PFSK-1 (cell line): Measurements from ENCODE around the gene CUX1.

ENCODE experiments used
- FOXP2 ChIP-seq: optimal IDR thresholded peaks from 2 replicates; pipeline ENCODE3; 2011; ENCODE audit warnings: borderline replicate concordance, control low read depth, inconsistent platforms; ENCODE audit not compliant: insufficient read depth; ENCODE audit errors: extremely low read length, extremely low read depth
- POLR2AphosphoS5 ChIP-seq: IDR thresholded peaks from 2 replicates; pipeline ENCODE4 v1.6.1; 2012; ENCODE audit warnings: low read depth, mild to moderate bottlenecking, control low read depth, low read length, moderate library complexity
- SIN3A ChIP-seq: IDR thresholded peaks from 2 replicates; pipeline ENCODE4 v1.6.1; 2012; ENCODE audit warnings: mild to moderate bottlenecking, low read length, moderate library complexity, borderline replicate concordance; ENCODE audit not compliant: insufficient read depth
- TAF1 ChIP-seq: IDR thresholded peaks from 2 replicates; pipeline ENCODE4 v1.6.1; 2012; ENCODE audit warnings: low read length, control low read depth, borderline replicate concordance; ENCODE audit not compliant: insufficient read depth
- TF ChIP-seq, protein P1 (sequence below), 2 experiments: IDR thresholded peaks; 2 replicates each; pipeline versions ENCODE4 v1.6.1 to v1.8.0; 2011 to 2012; ENCODE audit warnings: low read depth in 2 of 2, low read length in 2 of 2, control low read depth in 1 of 2, inconsistent platforms in 1 of 2, mild to moderate bottlenecking in 1 of 2, moderate library complexity in 1 of 2; ENCODE audit not compliant: insufficient read depth in 1 of 2

CUX1 gene

DNA sequence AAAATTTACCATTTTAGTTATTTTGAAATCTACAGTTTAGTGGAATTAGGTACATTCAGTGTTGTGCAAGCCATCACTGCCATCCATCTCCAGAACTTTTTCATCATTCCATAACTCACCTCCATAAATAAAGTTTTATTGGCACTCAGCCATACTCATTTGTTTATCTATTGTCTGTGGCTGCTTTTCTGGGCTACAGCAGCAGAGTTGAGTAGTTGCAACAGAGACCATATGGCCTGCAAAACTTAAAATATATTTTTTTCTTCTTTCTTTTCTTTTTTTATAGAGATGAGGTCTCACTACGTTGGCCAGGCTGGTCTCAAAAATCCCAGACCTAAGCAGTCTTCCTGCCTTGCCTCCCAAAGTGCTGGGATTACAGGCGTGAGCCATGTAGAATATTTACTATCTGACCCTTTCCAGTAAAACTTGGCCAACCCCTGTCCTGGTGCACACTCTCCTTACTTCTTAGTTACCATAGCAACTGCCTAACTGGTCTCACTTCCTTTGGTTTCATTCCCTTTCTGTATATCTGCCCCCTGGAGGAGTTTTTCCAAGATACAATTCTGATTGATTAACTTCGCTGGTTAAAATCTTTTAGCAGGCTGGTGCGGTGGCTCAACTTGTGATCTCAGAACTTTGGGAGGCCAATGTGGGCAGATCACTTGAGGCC, 133.2 kb downstream of the CUX1 start:
- no peak for TF ChIP-seq FOXP2
- TF ChIP-seq, protein P1, sequence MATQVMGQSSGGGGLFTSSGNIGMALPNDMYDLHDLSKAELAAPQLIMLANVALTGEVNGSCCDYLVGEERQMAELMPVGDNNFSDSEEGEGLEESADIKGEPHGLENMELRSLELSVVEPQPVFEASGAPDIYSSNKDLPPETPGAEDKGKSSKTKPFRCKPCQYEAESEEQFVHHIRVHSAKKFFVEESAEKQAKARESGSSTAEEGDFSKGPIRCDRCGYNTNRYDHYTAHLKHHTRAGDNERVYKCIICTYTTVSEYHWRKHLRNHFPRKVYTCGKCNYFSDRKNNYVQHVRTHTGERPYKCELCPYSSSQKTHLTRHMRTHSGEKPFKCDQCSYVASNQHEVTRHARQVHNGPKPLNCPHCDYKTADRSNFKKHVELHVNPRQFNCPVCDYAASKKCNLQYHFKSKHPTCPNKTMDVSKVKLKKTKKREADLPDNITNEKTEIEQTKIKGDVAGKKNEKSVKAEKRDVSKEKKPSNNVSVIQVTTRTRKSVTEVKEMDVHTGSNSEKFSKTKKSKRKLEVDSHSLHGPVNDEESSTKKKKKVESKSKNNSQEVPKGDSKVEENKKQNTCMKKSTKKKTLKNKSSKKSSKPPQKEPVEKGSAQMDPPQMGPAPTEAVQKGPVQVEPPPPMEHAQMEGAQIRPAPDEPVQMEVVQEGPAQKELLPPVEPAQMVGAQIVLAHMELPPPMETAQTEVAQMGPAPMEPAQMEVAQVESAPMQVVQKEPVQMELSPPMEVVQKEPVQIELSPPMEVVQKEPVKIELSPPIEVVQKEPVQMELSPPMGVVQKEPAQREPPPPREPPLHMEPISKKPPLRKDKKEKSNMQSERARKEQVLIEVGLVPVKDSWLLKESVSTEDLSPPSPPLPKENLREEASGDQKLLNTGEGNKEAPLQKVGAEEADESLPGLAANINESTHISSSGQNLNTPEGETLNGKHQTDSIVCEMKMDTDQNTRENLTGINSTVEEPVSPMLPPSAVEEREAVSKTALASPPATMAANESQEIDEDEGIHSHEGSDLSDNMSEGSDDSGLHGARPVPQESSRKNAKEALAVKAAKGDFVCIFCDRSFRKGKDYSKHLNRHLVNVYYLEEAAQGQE (IDR thresholded peaks at IDR 0.05; ENCODE audit: insufficient read depth in 1 of 2, low read depth in 2 of 2, low read length in 2 of 2) = no peak

DNA sequence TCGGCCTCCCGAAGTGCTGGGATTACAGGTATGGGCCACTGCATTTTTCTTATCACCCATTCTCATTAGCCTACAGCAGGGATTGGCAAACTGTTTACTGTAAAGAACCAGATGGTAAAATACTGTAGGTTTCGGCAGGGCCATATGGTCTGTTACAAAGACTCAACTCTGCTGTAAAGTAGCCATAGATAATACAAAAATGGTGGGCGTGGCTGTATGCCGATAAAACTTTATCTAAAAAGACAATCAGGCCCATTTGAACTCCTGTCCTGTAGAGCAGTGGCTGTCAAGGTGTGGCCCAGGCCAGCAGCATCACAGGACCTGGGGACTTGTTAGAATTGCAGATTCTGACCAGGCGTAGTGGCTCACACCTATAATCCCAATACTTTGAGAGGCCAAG, 134.3 kb downstream of the CUX1 start:
- TF ChIP-seq, protein P1 (IDR thresholded peaks at IDR 0.05; ENCODE audit: insufficient read depth in 1 of 2, low read depth in 2 of 2, low read length in 2 of 2) = no peak
- TF ChIP-seq FOXP2 = no peak
- no peak for TF ChIP-seq SIN3A
- TF ChIP-seq TAF1 = no peak
- TF ChIP-seq POLR2AphosphoS5 = no peak

- TF ChIP-seq SIN3A = no peak
- TF ChIP-seq, protein P1 (IDR thresholded peaks at IDR 0.05; ENCODE audit: insufficient read depth in 1 of 2, low read depth in 2 of 2, low read length in 2 of 2) = no peak
- no peak for TF ChIP-seq POLR2AphosphoS5
- TF ChIP-seq TAF1 = no peak
- TF ChIP-seq FOXP2 = no peak
Observed at GRCh38 chr7:101952355-101953247, 135.2 kb downstream of the CUX1 start.

GRCh38 chr7:101953248-101953819, 135.9 kb downstream of the CUX1 start:
- TF ChIP-seq SIN3A (no peak), TAF1 (no peak), POLR2AphosphoS5 (no peak), FOXP2 (no peak)
- TF ChIP-seq, protein P1 (IDR thresholded peaks at IDR 0.05; ENCODE audit: insufficient read depth in 1 of 2, low read depth in 2 of 2, low read length in 2 of 2) = no peak
